HEK293 (cell line): Measurements from ENCODE around the gene IL36B.

ENCODE experiments used
- BCL11A ChIP-seq: fragments of 450-650 bp; formaldehyde crosslinking; IDR thresholded peaks from 2 replicates; pipeline ENCODE4 v1.5.1; 2016; ENCODE audit warnings: low read depth, missing biosample characterization, missing genetic modification characterization
- RBAK ChIP-seq: fragments of 450-650 bp; formaldehyde crosslinking; IDR thresholded peaks from 2 replicates; pipeline ENCODE4 v1.5.1; 2016; ENCODE audit warnings: missing biosample characterization, missing genetic modification characterization
- ZBTB21 ChIP-seq: fragments of 450-650 bp; formaldehyde crosslinking; IDR thresholded peaks from 2 replicates; pipeline ENCODE4 v1.5.1; 2017; ENCODE audit warnings: missing biosample characterization, missing genetic modification characterization
- ZNF2 ChIP-seq: fragments of 450-650 bp; formaldehyde crosslinking; IDR thresholded peaks from 2 replicates; pipeline ENCODE4 v1.5.1; 2016; ENCODE audit warnings: missing biosample characterization, missing genetic modification characterization
- ZNF350 ChIP-seq: fragments of 450-650 bp; formaldehyde crosslinking; IDR thresholded peaks from 2 replicates; pipeline ENCODE4 v1.5.0; 2017; ENCODE audit warnings: missing biosample characterization, mild to moderate bottlenecking, missing genetic modification characterization
- ZNF423 ChIP-seq: fragments of 450-650 bp; formaldehyde crosslinking; IDR thresholded peaks from 2 replicates; pipeline ENCODE4 v1.5.1; 2016; ENCODE audit warnings: missing biosample characterization, missing genetic modification characterization
- ZNF530 ChIP-seq: fragments of 450-650 bp; formaldehyde crosslinking; IDR thresholded peaks from 2 replicates; pipeline ENCODE4 v1.5.1; 2016; ENCODE audit warnings: low read depth, missing biosample characterization, missing genetic modification characterization
- ZSCAN30 ChIP-seq: fragments of 450-650 bp; IDR thresholded peaks from 2 replicates; pipeline ENCODE4 v1.5.1; 2018; ENCODE audit warnings: missing biosample characterization, mild to moderate bottlenecking, missing genetic modification characterization, moderate library complexity
- TF ChIP-seq, protein P1 (sequence below): fragments of 450-650 bp; formaldehyde crosslinking; IDR thresholded peaks from 2 replicates; pipeline ENCODE4 v1.5.1; 2016; ENCODE audit warnings: missing biosample characterization, missing genetic modification characterization
- TF ChIP-seq, protein P2 (sequence below): fragments of 450-650 bp; formaldehyde crosslinking; IDR thresholded peaks from 2 replicates; pipeline ENCODE4 v1.5.1; 2016; ENCODE audit warnings: missing biosample characterization, missing genetic modification characterization, low read depth
- TF ChIP-seq, protein P3 (sequence below): fragments of 450-650 bp; formaldehyde crosslinking; IDR thresholded peaks from 2 replicates; pipeline ENCODE4 v1.5.1; 2016; ENCODE audit warnings: missing biosample characterization, missing genetic modification characterization
- TF ChIP-seq, protein P4 (sequence below): fragments of 450-650 bp; IDR thresholded peaks from 2 replicates; pipeline ENCODE4 v1.5.1; 2018; ENCODE audit warnings: missing biosample characterization, missing genetic modification characterization
- TF ChIP-seq, protein P5 (sequence below): fragments of 450-650 bp; formaldehyde crosslinking; IDR thresholded peaks from 2 replicates; pipeline ENCODE4 v1.5.1; 2016; ENCODE audit warnings: missing biosample characterization, missing genetic modification characterization

DNA sequence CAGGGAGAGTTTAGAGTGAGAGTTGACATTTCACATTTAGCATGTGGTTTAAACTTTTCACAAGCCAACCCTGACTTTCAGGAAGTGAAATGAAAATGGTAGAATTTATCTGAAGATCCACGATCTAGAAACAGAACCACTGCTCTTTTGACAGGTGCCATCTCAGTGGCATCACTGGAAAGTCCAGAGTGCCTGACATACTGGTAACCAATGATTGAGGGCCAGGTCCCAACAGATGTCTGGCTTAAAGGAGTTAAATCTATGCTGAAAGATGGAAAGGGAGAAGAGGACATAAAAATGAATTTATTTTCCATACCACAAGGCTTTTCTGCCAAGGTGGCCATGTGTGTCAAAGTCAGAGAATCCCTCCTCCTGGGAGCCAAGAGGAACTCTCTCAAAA is 72.1 kb downstream of the IL36B start:
- TF ChIP-seq, protein P1, sequence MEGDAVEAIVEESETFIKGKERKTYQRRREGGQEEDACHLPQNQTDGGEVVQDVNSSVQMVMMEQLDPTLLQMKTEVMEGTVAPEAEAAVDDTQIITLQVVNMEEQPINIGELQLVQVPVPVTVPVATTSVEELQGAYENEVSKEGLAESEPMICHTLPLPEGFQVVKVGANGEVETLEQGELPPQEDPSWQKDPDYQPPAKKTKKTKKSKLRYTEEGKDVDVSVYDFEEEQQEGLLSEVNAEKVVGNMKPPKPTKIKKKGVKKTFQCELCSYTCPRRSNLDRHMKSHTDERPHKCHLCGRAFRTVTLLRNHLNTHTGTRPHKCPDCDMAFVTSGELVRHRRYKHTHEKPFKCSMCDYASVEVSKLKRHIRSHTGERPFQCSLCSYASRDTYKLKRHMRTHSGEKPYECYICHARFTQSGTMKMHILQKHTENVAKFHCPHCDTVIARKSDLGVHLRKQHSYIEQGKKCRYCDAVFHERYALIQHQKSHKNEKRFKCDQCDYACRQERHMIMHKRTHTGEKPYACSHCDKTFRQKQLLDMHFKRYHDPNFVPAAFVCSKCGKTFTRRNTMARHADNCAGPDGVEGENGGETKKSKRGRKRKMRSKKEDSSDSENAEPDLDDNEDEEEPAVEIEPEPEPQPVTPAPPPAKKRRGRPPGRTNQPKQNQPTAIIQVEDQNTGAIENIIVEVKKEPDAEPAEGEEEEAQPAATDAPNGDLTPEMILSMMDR (tag by site-specific recombination) = no peak
- no peak for TF ChIP-seq BCL11A
- TF ChIP-seq, protein P2, sequence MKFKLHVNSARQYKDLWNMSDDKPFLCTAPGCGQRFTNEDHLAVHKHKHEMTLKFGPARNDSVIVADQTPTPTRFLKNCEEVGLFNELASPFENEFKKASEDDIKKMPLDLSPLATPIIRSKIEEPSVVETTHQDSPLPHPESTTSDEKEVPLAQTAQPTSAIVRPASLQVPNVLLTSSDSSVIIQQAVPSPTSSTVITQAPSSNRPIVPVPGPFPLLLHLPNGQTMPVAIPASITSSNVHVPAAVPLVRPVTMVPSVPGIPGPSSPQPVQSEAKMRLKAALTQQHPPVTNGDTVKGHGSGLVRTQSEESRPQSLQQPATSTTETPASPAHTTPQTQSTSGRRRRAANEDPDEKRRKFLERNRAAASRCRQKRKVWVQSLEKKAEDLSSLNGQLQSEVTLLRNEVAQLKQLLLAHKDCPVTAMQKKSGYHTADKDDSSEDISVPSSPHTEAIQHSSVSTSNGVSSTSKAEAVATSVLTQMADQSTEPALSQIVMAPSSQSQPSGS (tag by site-specific recombination) = no peak
- TF ChIP-seq, protein P3, sequence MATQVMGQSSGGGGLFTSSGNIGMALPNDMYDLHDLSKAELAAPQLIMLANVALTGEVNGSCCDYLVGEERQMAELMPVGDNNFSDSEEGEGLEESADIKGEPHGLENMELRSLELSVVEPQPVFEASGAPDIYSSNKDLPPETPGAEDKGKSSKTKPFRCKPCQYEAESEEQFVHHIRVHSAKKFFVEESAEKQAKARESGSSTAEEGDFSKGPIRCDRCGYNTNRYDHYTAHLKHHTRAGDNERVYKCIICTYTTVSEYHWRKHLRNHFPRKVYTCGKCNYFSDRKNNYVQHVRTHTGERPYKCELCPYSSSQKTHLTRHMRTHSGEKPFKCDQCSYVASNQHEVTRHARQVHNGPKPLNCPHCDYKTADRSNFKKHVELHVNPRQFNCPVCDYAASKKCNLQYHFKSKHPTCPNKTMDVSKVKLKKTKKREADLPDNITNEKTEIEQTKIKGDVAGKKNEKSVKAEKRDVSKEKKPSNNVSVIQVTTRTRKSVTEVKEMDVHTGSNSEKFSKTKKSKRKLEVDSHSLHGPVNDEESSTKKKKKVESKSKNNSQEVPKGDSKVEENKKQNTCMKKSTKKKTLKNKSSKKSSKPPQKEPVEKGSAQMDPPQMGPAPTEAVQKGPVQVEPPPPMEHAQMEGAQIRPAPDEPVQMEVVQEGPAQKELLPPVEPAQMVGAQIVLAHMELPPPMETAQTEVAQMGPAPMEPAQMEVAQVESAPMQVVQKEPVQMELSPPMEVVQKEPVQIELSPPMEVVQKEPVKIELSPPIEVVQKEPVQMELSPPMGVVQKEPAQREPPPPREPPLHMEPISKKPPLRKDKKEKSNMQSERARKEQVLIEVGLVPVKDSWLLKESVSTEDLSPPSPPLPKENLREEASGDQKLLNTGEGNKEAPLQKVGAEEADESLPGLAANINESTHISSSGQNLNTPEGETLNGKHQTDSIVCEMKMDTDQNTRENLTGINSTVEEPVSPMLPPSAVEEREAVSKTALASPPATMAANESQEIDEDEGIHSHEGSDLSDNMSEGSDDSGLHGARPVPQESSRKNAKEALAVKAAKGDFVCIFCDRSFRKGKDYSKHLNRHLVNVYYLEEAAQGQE (tag by site-specific recombination) = no peak
- no peak for TF ChIP-seq ZBTB21 (tag by site-specific recombination)
- TF ChIP-seq ZNF530 (tag by site-specific recombination) = no peak
- no peak for TF ChIP-seq RBAK (tag by site-specific recombination)
- no peak for TF ChIP-seq ZSCAN30 (tag by site-specific recombination)
- TF ChIP-seq, protein P4, sequence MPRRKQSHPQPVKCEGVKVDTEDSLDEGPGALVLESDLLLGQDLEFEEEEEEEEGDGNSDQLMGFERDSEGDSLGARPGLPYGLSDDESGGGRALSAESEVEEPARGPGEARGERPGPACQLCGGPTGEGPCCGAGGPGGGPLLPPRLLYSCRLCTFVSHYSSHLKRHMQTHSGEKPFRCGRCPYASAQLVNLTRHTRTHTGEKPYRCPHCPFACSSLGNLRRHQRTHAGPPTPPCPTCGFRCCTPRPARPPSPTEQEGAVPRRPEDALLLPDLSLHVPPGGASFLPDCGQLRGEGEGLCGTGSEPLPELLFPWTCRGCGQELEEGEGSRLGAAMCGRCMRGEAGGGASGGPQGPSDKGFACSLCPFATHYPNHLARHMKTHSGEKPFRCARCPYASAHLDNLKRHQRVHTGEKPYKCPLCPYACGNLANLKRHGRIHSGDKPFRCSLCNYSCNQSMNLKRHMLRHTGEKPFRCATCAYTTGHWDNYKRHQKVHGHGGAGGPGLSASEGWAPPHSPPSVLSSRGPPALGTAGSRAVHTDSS (tag by site-specific recombination) = no peak
- no peak for TF ChIP-seq ZNF350 (tag by site-specific recombination)
- TF ChIP-seq, protein P5, sequence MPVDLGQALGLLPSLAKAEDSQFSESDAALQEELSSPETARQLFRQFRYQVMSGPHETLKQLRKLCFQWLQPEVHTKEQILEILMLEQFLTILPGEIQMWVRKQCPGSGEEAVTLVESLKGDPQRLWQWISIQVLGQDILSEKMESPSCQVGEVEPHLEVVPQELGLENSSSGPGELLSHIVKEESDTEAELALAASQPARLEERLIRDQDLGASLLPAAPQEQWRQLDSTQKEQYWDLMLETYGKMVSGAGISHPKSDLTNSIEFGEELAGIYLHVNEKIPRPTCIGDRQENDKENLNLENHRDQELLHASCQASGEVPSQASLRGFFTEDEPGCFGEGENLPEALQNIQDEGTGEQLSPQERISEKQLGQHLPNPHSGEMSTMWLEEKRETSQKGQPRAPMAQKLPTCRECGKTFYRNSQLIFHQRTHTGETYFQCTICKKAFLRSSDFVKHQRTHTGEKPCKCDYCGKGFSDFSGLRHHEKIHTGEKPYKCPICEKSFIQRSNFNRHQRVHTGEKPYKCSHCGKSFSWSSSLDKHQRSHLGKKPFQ = no peak
- no peak for TF ChIP-seq ZNF2 (tag by site-specific recombination)
- no peak for TF ChIP-seq ZNF423 (tag by site-specific recombination)
